IPS-18c (cell line): Measurements from ENCODE around the gene IGSF21.

Experiments
- H3K4me3 ChIP-seq: 2 replicates; pipeline ENCODE4 v1.7.0; 2013; ENCODE audit warnings: low read depth, mild to moderate bottlenecking, low read length, moderate library complexity; ENCODE audit not compliant: insufficient read depth
- H3K9me3 ChIP-seq: one replicate; pipeline ENCODE4 v1.6.1; 2013; ENCODE audit warnings: mild to moderate bottlenecking, low read length, moderate library complexity; ENCODE audit not compliant: control insufficient read depth, insufficient read depth

IGSF21 gene

DNA sequence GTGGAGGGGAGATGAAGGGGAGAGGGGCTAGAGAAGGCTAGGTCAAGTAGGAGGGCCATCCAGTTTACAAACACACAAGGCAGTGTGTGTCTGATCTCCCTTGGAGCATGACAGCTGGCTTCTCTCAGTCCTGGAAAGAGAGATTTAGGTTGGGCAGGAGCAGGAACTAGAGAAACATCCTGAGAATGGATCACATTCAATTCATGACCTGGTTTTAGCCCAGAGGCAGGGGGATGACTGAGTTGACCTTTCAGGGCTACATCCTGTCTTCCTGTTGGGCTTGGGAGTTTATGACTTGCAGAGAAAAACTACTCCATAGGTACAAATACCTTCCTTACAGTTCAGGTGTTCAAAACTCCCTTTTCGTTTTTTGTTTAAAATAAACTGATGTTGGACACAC, 97.0 kb downstream of the IGSF21 start:
- H3K9me3 ChIP-seq, result peaks cover 4% of the 10 kb centered on the region
- H3K4me3 ChIP-seq, result no peak overlapping the region

DNA sequence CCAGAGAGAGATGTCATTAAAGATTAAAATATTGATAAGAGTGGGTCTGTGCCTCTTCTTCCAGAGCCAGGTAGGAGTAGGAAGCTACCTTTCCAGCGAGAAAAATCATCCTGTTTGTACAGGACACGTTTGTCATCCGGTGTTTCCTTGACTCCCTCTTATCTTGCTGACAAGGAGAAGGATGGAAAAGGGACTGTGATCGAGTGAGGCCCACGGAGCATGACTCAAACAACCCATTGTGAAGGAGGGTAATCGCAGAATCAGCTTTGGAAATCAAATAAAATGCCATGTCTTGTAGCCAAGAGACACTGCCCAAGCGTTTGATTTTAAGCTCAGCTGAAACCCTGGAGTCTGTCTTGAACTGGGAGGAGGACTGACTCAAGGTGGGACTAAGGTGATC, 97.7 kb downstream of the IGSF21 start:
- Histone ChIP-seq H3K4me3 (no peak overlapping the region), H3K9me3 (peaks cover 4% of the 10 kb centered on the region)

DNA sequence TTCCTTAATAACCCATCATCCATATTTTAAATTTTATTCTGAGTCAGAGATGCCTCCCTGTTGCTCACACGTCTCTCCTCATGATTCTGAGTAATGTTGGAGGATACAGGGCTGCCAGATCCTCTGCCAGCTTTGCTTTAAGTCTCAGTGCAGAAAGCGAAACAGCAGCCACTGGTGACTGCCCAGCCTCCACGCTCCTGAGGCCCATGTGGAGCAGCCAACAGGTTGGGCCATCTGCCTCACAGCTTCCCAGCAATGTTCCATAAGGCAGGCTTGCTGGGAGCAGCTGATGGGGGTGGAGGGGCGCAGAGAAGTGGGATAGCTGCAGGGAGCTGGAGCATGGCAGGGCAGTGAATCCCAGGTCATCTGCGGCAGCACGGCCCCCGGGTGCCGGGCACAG, 104.2 kb downstream of the IGSF21 start:
- Histone ChIP-seq H3K9me3 (peaks cover 2% of the 10 kb centered on the region), H3K4me3 (no peak overlapping the region)

DNA sequence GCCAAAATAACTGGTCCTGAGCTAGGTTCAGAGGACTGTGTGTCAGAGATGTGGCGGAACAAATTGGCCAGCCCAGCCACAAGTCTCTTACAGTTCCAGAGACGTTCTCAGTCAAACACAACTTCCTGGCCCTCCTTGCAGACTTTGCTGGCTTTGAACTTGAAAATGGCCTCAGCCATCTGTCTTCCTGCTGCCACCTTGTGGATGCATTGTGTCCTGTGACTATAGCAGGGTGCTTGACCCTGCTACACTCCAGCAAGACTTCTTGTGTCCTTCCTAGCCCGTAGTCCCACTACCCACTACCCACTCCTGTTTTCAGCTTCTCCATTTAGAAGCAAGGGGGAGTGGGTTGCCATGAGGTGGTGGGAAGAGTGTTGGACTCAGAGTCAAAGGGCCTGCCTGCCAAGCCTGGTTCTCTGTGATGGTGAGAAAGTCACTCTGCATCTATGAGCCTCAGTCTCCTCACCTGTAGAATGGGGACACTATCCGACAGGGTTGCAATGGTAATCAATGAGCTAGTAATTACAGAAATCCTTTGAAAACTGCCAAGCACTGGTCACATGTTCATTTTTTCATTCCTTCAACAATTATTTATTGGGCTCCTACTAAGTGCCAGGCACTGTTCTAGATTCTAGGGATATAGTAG, 109.9 kb downstream of the IGSF21 start:
- H3K4me3 ChIP-seq, result no peak overlapping the region
- H3K9me3 ChIP-seq, result no peaks in the 10 kb centered on the region

DNA sequence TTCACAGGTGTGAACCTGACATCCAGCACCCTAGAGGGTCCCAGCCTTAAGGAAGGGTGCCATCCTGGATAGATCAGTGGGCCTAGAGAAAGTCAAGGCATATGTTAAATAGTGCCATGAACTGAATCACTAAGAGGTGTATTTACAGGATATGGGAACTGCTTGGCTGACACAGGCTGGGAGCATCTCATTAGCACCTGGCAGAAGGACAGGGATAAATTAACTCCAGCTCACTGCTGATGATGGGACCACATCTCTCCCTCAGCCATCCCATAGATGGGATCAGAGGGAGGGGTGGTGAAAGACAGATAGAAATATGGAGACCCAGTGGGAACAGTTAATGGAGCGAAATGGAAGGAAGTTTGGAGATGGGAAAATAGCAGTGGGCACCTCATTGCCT, 122.0 kb downstream of the IGSF21 start:
- H3K9me3 ChIP-seq, result no peaks in the 10 kb centered on the region
- no peak overlapping the region for H3K4me3 ChIP-seq

DNA sequence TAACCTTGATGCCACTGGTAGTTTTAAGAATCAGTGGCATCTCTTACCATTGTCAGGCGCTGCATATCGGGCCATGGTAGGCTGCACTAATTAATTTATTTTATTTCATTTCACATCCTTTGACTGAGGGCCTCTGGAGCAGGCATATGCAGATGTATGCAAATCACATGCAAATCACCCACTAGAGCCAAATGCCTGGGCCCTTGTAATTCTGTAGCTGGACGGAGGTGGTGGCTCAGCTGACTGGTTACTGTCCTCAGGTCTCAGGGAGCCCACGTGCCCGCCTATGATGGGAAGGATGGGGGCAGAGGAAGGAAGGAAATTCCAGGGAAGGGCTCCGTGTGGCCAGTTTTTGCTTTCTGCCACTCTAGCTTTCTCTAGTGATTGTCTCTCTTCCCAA, 122.7 kb downstream of the IGSF21 start:
- H3K9me3 ChIP-seq, result no peaks in the 10 kb centered on the region

DNA sequence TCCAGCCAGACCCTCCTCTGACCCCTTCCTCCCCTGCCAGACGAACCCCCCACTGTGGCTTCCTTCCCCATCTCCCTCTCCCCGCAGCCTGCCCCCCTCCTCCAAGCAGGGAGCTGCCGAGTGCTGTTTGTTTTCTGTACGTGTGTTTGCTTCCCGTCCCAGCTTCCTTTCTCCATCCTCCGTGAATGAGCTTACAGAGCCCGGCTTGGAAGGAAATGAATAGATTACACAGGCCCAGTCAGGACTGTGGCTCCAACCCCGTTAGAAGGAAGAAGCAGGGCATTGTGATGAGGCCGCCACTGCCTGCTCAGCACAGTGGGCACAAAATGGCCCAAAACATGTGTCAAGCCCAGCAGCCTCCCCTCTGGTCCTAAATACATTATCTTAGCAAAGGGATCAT, 123.2 kb downstream of the IGSF21 start:
- Histone ChIP-seq H3K4me3 (peak overlapping the region; percentile 15; the same call in 1 of the 2 replicates), H3K9me3 (no peaks in the 10 kb centered on the region)

More for the DNA sequence above, 122.7 kb downstream of the IGSF21 start:
- no peak overlapping the region for H3K4me3 ChIP-seq

DNA sequence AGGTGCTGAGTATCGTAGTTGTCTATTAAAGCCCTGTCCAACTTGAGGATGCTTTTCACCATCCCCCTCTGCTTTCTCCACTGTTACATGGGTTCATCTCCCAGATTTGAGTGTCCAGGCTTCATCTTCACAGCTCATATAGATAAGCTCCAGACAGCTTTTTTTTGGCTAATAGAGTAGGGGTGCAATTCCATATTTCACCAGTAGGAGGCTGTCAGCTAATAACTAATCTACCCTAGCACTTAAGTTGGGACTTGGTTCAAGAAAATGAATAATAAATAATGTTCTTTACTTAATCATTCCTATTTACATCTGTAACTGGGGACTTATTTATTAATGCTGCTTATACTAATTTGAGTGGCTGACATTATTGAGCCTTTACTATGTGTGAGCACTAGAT, 124.5 kb downstream of the IGSF21 start:
- no peaks in the 10 kb centered on the region for H3K9me3 ChIP-seq
- H3K4me3 ChIP-seq, result no peak overlapping the region

DNA sequence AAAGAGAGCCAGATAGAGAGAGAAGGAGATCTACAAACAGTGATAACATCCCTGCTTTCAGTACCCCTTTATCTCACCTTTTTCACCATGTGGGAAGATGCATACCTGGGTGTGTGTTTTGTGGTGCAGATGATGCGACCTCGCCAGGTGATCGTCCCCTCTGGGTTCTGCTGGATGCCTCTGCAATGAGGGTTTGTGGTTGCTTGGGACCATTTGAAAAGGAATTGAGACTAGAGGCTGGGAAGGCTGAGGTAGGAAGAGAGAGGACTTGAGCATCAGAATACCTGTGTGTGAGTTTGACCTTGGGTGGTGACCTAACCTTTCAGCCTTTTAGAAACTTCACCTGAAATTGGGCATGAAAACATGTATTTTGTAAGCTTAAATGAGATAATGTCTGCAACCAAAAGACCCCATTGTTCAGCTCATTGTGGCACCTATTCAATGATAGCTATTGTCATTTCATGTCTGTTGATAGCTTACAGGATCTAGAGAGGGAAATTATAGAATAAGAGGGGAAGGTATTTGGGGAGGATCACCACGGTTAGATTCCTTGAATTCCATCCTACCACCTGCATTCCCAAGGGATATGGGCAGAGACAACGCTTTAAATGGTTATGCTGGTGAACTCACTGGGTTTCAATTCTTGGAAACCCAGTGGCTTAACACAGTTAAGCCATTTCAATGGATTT, 125.7 kb downstream of the IGSF21 start:
- Histone ChIP-seq H3K9me3 (no peaks in the 10 kb centered on the region), H3K4me3 (no peak overlapping the region)

DNA sequence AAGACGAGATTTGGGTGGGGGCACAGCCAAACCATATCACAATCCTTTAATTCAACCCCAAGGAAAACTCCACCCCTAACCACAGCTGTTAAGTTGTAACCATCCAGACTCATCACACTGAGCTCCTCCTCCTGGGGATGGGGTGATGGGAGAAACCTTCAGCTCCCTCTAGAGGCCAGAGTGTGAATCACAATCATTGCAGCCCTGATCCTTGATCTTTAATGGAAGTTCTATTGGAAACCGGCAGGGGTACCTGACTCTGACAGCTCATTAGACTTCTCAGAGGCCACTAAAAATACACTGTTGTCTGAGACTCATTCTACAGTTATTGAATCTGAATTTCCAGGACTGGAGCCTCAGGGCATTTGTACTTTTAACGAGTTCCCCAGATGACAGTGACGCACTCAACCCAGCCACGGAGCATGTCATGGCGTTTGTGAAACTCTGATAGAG, 127.2 kb downstream of the IGSF21 start:
- no peaks in the 10 kb centered on the region for H3K9me3 ChIP-seq
- no peak overlapping the region for H3K4me3 ChIP-seq

DNA sequence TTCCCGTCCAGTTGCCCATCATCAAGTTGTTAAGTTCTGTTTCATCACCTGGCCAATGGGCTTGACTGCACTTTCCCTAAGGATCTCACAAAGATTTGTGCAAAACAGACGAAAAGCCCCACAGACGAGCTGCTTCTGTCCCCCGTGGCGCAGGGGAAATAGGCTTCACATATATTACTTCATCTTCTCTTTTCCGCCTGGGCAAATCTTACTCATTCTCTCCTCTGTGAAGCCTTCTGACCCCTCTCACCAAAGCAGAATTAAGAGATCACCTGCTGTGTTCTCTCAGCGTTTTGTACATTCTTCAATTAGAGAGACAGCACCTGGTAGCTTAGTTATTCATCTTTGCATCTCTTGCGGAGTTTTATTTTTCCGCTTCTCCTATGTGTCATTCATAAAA, 129.8 kb downstream of the IGSF21 start:
- no peak overlapping the region for H3K4me3 ChIP-seq
- H3K9me3 ChIP-seq, result no peaks in the 10 kb centered on the region

DNA sequence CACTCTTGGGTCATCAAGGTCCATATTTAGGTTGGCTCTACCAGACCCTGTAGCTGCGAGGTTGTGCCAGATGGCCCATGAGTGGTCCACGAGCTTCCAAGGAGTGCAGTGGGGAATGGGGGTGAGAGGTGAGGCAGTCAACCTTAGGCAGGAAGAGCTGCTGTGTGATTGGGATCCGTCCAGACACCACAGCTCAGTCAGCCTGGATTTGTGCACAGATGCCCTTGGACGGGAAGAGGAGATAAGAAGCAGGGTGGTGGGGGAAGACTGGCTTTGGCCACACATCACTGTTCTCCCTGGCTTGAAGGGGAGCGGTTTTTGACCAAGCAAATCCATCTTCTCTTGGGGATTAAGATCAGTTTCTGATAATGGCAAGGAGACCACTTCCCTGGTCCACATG, 130.6 kb downstream of the IGSF21 start:
- Histone ChIP-seq H3K4me3 (no peak overlapping the region), H3K9me3 (no peaks in the 10 kb centered on the region)

DNA sequence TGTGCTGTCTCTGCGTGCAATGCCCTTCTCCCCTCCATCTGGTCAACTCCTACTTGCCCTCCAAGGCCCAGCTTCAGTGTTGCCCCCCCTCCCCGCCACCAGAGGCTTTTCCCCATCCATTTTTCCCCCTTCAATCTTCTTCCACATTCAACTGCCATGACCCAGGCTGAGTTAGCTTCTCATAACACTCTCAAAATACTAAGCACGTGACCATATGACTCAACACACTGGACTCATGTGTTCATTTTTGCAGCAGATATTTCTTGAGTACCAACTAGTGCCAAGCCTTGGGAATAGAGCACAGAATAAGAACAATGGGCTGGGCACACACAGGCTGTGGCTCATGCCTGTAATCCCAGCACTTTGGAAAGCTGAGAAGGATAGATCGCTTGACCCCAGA, 132.1 kb downstream of the IGSF21 start:
- Histone ChIP-seq H3K4me3 (no peak overlapping the region), H3K9me3 (no peaks in the 10 kb centered on the region)

DNA sequence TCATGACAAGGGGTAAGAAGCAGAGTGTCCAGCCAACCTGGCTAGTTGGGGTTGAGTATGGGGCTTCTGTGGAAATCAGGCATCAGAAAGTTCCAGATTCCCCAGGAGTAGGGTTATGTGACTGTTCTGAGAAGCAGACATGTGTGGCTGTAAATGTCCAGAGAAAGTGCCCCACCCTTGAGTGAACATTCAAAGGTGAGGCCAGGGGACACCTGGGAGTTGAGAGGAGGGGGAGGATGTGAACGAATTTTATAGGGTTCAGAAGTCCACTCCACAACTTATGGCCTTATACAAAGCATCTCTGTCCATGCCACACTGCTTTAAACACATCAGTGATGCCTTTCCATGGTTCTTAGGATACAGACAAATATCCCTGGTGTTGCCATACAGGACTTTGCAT, 133.3 kb downstream of the IGSF21 start:
- Histone ChIP-seq H3K9me3 (no peaks in the 10 kb centered on the region), H3K4me3 (no peak overlapping the region)

DNA sequence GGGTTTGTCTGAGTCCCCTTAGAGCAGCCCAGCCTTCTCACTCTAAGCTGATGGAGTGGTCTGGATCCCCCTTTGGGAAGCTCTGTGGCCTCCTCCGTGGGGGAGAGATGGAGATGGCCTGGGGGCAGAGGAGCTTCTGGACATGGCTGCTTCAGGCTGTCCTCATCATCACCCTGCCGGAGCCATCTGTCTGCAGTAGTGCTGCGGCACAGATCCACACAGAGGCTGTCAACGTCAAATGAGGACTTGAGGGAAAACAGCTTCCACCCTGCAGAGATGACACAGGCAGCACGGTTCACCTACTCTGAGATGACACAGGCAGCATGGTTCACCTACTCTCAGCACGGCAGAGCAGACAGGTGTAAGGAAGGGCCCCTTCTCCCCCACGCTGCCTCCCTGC, 134.3 kb downstream of the IGSF21 start:
- H3K9me3 ChIP-seq, result no peaks in the 10 kb centered on the region

DNA sequence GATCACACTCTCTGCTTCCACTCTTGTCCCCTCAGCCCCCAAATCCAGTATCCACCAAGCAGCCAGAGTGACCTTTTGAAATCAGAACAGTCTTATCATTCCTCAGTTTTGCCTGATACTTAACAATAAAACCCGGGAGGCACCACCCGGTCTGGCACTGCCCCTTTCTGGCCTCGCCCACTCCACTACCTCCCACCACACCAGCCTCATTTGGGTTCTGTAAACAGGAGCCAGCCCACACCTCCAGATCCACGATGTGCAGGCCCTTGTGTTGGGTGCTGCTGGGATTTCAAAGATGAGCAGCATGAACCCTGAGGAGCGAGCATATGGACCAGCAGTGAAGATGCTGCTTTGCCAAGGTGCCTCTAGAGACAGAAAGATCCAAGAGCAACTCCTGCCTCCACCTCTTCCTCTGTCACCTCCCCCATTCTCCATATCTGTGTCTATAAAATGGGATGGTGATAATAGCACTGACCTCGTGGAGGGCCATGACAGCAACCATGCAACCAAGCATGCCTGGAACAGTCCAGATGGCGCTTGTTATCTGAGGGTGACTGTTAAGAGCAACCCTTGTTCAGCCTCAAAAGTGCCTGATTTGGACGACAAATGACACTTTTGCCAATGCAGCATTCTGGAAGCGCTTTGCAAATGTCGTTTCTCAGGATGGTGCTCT, 136.0 kb downstream of the IGSF21 start:
- Histone ChIP-seq H3K9me3 (no peaks in the 10 kb centered on the region), H3K4me3 (no peak overlapping the region)

More for the DNA sequence above, 134.3 kb downstream of the IGSF21 start:
- H3K4me3 ChIP-seq, result no peak overlapping the region

DNA sequence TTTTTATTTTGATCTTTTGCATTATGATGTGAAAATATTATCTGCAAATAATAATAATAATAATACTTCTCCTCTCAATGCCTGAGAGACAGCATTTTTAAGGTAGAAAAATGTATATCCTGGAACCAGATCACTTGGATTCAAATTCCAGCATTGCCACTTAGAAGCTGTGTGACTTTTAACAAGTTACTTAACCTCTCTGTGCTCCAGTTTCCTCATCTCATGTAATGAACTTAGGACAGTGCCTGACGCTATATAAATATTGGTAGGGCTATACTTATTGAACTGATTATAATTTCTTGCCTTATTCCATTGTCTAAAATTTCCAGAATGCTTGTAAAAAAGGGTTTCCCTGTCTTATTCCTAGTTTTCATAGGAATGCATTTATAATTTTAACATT, 137.2 kb downstream of the IGSF21 start:
- Histone ChIP-seq H3K4me3 (no peak overlapping the region), H3K9me3 (no peaks in the 10 kb centered on the region)

DNA sequence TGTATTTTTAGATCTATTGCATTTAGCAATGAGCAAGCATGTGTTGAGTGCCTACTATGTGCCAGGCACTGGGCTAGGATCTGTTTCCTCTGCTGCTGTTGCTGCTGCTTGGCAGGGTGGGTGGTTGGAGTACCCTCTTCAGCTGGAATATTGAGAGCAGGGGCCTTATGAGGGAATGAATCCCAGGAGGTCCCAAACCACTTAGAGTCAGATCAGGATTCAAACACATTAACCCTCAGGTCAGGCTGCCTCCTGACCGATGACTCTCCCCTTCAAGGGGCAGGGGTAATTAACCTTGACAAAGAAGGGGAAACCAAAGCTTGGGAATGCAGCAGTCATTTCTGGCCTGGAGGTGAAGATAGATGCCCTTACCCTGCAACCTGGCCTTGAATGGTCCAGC, 138.0 kb downstream of the IGSF21 start:
- Histone ChIP-seq H3K9me3 (no peaks in the 10 kb centered on the region), H3K4me3 (no peak overlapping the region)
